ENCODE data around the gene ADIPOQ.
"Not testable (repeated sequence)": the region's sequence is repeated elsewhere in the genome, so short reads cannot be mapped to it uniquely, and the experiment has no call there.

The ADIPOQ gene

GRCh38 chr3:186811313-186811712 is 31.2 kb upstream of the ADIPOQ start:
- not testable (repeated sequence) for H2AK5ac ChIP-seq (ENCODE audit: low read depth, low read length); H3K4ac ChIP-seq (ENCODE audit: low read length); H3K9ac ChIP-seq (ENCODE audit: low read depth, low read length, poor library complexity); H3K9me3 ChIP-seq (replicated peaks in 1 of 2; ENCODE audit: control insufficient read depth in 2 of 2, insufficient read depth in 1 of 2, low read depth in 1 of 2, low read length in 2 of 2); H3K4me2 ChIP-seq (ENCODE audit: insufficient read depth, low read length, poor library complexity, severe bottlenecking); H3K14ac ChIP-seq (ENCODE audit: low read length); H3K23ac ChIP-seq (ENCODE audit: low read depth, low read length, poor library complexity); H4K8ac ChIP-seq (ENCODE audit: low read depth, low read length); H3K18ac ChIP-seq (ENCODE audit: low read length); H3K27ac ChIP-seq (replicated peaks; ENCODE audit: low read length); H3K4me3 ChIP-seq (ENCODE audit: low read length in 2 of 2); DNase-seq (ENCODE audit: low spot score); H4K91ac ChIP-seq (ENCODE audit: low read depth, low read length, poor library complexity); H3K36me3 ChIP-seq (replicated peaks in 1 of 2; ENCODE audit: control insufficient read depth in 2 of 2, insufficient read depth in 2 of 2, low read length in 2 of 2); H2BK15ac ChIP-seq (ENCODE audit: low read length); H3K79me1 ChIP-seq (ENCODE audit: low read depth, low read length); H3K4me1 ChIP-seq (ENCODE audit: control insufficient read depth in 2 of 2, insufficient read depth in 1 of 2, low read depth in 1 of 2, low read length in 2 of 2); H2BK12ac ChIP-seq (ENCODE audit: low read length); H2BK5ac ChIP-seq (ENCODE audit: low read length); H2BK120ac ChIP-seq (ENCODE audit: low read depth, low read length); H2AFZ ChIP-seq (ENCODE audit: low read length); H3K27me3 ChIP-seq (ENCODE audit: control insufficient read depth in 3 of 3, insufficient read depth in 3 of 3, low read depth in 1 of 3, low read length in 3 of 3)
- WGBS, 2 donors (ENCODE audit: extremely low coverage in 2 of 2, insufficient read length in 2 of 2, insufficient replicate concordance in 1 of 2): no CpG with 5 or more reads among the region's 29 CpGs

- Histone ChIP-seq H3K27ac (replicated peaks; ENCODE audit: low read length) (no peak overlapping the region), H3K9me3 (replicated peaks in 1 of 2; ENCODE audit: control insufficient read depth in 2 of 2, insufficient read depth in 1 of 2, low read depth in 1 of 2, low read length in 2 of 2) (peaks cover 0 to 2% of the 10 kb centered on the region in 2 donors), H2BK15ac (ENCODE audit: low read length) (no peak overlapping the region), H3K79me1 (ENCODE audit: low read depth, low read length) (no peaks in the 10 kb centered on the region), H2AFZ (ENCODE audit: low read length) (no peak overlapping the region), H3K23ac (ENCODE audit: low read depth, low read length, poor library complexity) (no peak overlapping the region), H2AK5ac (ENCODE audit: low read depth, low read length) (no peak overlapping the region), H3K9ac (ENCODE audit: low read depth, low read length, poor library complexity) (no peak overlapping the region), H3K14ac (ENCODE audit: low read length) (no peak overlapping the region), H3K4me1 (ENCODE audit: control insufficient read depth in 2 of 2, insufficient read depth in 1 of 2, low read depth in 1 of 2, low read length in 2 of 2) (peaks cover 0 to 2% of the 10 kb centered on the region in 2 donors), H3K27me3 (ENCODE audit: control insufficient read depth in 3 of 3, insufficient read depth in 3 of 3, low read depth in 1 of 3, low read length in 3 of 3) (peaks cover 0 to 11% (median 0%) of the 10 kb centered on the region in 3 experiments), H4K8ac (ENCODE audit: low read depth, low read length) (no peak overlapping the region), H3K36me3 (replicated peaks in 1 of 2; ENCODE audit: control insufficient read depth in 2 of 2, insufficient read depth in 2 of 2, low read length in 2 of 2) (no peaks in the 10 kb centered on the region), H2BK12ac (ENCODE audit: low read length) (no peak overlapping the region), H3K4me3 (ENCODE audit: low read length in 2 of 2) (no peak overlapping the region), H3K4ac (ENCODE audit: low read length) (no peak overlapping the region), H4K91ac (ENCODE audit: low read depth, low read length, poor library complexity) (no peak overlapping the region), H3K4me2 (ENCODE audit: insufficient read depth, low read length, poor library complexity, severe bottlenecking) (no peak overlapping the region), H3K18ac (ENCODE audit: low read length) (no peak overlapping the region), H2BK120ac (ENCODE audit: low read depth, low read length) (no peak overlapping the region), H2BK5ac (ENCODE audit: low read length) (no peak overlapping the region)
- no CpG with 5 or more reads among the region's 4 CpGs for WGBS, 2 donors (ENCODE audit: extremely low coverage in 2 of 2, insufficient read length in 2 of 2, insufficient replicate concordance in 1 of 2)
- DNase-seq (ENCODE audit: low spot score): no peak
These were observed 28.4 kb upstream of the ADIPOQ start for GRCh38 chr3:186814100-186814499.

GRCh38 chr3:186815435-186815834 is 27.1 kb upstream of the ADIPOQ start:
- Histone ChIP-seq H3K4ac (ENCODE audit: low read length) (no peak overlapping the region), H3K27ac (replicated peaks; ENCODE audit: low read length) (no peak overlapping the region), H3K4me2 (ENCODE audit: insufficient read depth, low read length, poor library complexity, severe bottlenecking) (no peak overlapping the region), H2AK5ac (ENCODE audit: low read depth, low read length) (no peak overlapping the region), H2BK5ac (ENCODE audit: low read length) (no peak overlapping the region), H3K9ac (ENCODE audit: low read depth, low read length, poor library complexity) (no peak overlapping the region), H4K8ac (ENCODE audit: low read depth, low read length) (no peak overlapping the region), H3K23ac (ENCODE audit: low read depth, low read length, poor library complexity) (no peak overlapping the region), H3K4me3 (ENCODE audit: low read length in 2 of 2) (no peak overlapping the region), H3K27me3 (ENCODE audit: control insufficient read depth in 3 of 3, insufficient read depth in 3 of 3, low read depth in 1 of 3, low read length in 3 of 3) (peaks cover 0 to 11% (median 0%) of the 10 kb centered on the region in 3 experiments), H2AFZ (ENCODE audit: low read length) (no peak overlapping the region), H3K4me1 (ENCODE audit: control insufficient read depth in 2 of 2, insufficient read depth in 1 of 2, low read depth in 1 of 2, low read length in 2 of 2) (peaks cover 0 to 2% of the 10 kb centered on the region in 2 donors), H3K18ac (ENCODE audit: low read length) (no peak overlapping the region), H3K14ac (ENCODE audit: low read length) (no peak overlapping the region), H2BK120ac (ENCODE audit: low read depth, low read length) (no peak overlapping the region), H3K36me3 (replicated peaks in 1 of 2; ENCODE audit: control insufficient read depth in 2 of 2, insufficient read depth in 2 of 2, low read length in 2 of 2) (no peaks in the 10 kb centered on the region), H3K79me1 (ENCODE audit: low read depth, low read length) (no peaks in the 10 kb centered on the region), H2BK12ac (ENCODE audit: low read length) (no peak overlapping the region), H2BK15ac (ENCODE audit: low read length) (no peak overlapping the region), H4K91ac (ENCODE audit: low read depth, low read length, poor library complexity) (no peak overlapping the region), H3K9me3 (replicated peaks in 1 of 2; ENCODE audit: control insufficient read depth in 2 of 2, insufficient read depth in 1 of 2, low read depth in 1 of 2, low read length in 2 of 2) (no peaks in the 10 kb centered on the region)
- WGBS, 2 donors (ENCODE audit: extremely low coverage in 2 of 2, insufficient read length in 2 of 2, insufficient replicate concordance in 1 of 2): no CpG with 5 or more reads among the region's 1 CpG
- no peak for DNase-seq (ENCODE audit: low spot score)

- Histone ChIP-seq H3K27me3 (ENCODE audit: control insufficient read depth in 3 of 3, insufficient read depth in 3 of 3, low read depth in 1 of 3, low read length in 3 of 3) (peaks cover 0 to 11% (median 0%) of the 10 kb centered on the region in 3 experiments), H4K91ac (ENCODE audit: low read depth, low read length, poor library complexity) (no peak overlapping the region)
- WGBS, 2 donors (ENCODE audit: extremely low coverage in 2 of 2, insufficient read length in 2 of 2, insufficient replicate concordance in 1 of 2): no CpG with 5 or more reads among the region's 5 CpGs
These were observed 24.0 kb upstream of the ADIPOQ start for GRCh38 chr3:186818516-186818915.

More at GRCh38 chr3:186818516-186818915, 24.0 kb upstream of the ADIPOQ start:
- Histone ChIP-seq H3K4ac (ENCODE audit: low read length) (no peak overlapping the region), H2BK120ac (ENCODE audit: low read depth, low read length) (no peak overlapping the region), H2AK5ac (ENCODE audit: low read depth, low read length) (no peak overlapping the region), H3K18ac (ENCODE audit: low read length) (no peak overlapping the region), H3K9me3 (replicated peaks in 1 of 2; ENCODE audit: control insufficient read depth in 2 of 2, insufficient read depth in 1 of 2, low read depth in 1 of 2, low read length in 2 of 2) (no peaks in the 10 kb centered on the region), H3K4me1 (ENCODE audit: control insufficient read depth in 2 of 2, insufficient read depth in 1 of 2, low read depth in 1 of 2, low read length in 2 of 2) (peaks cover 0 to 2% of the 10 kb centered on the region in 2 donors), H3K4me2 (ENCODE audit: insufficient read depth, low read length, poor library complexity, severe bottlenecking) (no peak overlapping the region), H2BK5ac (ENCODE audit: low read length) (no peak overlapping the region), H3K79me1 (ENCODE audit: low read depth, low read length) (no peaks in the 10 kb centered on the region), H3K4me3 (ENCODE audit: low read length in 2 of 2) (no peak overlapping the region), H2AFZ (ENCODE audit: low read length) (no peak overlapping the region), H2BK15ac (ENCODE audit: low read length) (no peak overlapping the region), H3K9ac (ENCODE audit: low read depth, low read length, poor library complexity) (no peak overlapping the region), H3K23ac (ENCODE audit: low read depth, low read length, poor library complexity) (no peak overlapping the region), H4K8ac (ENCODE audit: low read depth, low read length) (no peak overlapping the region), H3K36me3 (replicated peaks in 1 of 2; ENCODE audit: control insufficient read depth in 2 of 2, insufficient read depth in 2 of 2, low read length in 2 of 2) (no peaks in the 10 kb centered on the region), H3K27ac (replicated peaks; ENCODE audit: low read length) (no peak overlapping the region), H3K14ac (ENCODE audit: low read length) (no peak overlapping the region), H2BK12ac (ENCODE audit: low read length) (no peak overlapping the region)
- DNase-seq (ENCODE audit: low spot score): no peak

All from neuronal stem cell (in vitro differentiated cells).